HG02759 (cell line): ENCODE data around the gene LCN12.

Source experiments
- ATAC-seq: cut with Tn5 transposase; IDR thresholded peaks from one replicate; pipeline ENCODE4 v1.9.1; 2021; ENCODE audit warnings: mild to moderate bottlenecking, moderate library complexity; ENCODE audit not compliant: unreplicated experiment

Gene LCN12

GRCh38 chr9:136951541-136952320 is at the start of gene LCN12:
TSS of gene LCN12 (plus strand) at chr9:136952273. CDS start at chr9:136952328, 55 bp downstream.
- ATAC-seq, result no peak

GRCh38 chr9:136903041-136903554 is 49.0 kb upstream of the LCN12 start:
- ATAC-seq, result no peak

GRCh38 chr9:136906266-136906665 is 45.8 kb upstream of the LCN12 start:
- no peak for ATAC-seq

GRCh38 chr9:136907011-136907914 is 44.8 kb upstream of the LCN12 start:
- no peak for ATAC-seq

GRCh38 chr9:136910197-136910900 is 41.7 kb upstream of the LCN12 start:
- no peak for ATAC-seq

GRCh38 chr9:136910901-136911245 is 41.2 kb upstream of the LCN12 start:
- no peak for ATAC-seq

- ATAC-seq, result no peak
Measured at GRCh38 chr9:136913701-136914438, 38.2 kb upstream of the LCN12 start.

GRCh38 chr9:136915632-136916329 is 36.3 kb upstream of the LCN12 start:
- no peak for ATAC-seq

- ATAC-seq, result no peak
Measured at GRCh38 chr9:136916330-136917184, 35.5 kb upstream of the LCN12 start.

GRCh38 chr9:136917902-136918301 is 34.2 kb upstream of the LCN12 start:
- no peak for ATAC-seq

- no peak for ATAC-seq
Measured at GRCh38 chr9:136920069-136920468, 32.0 kb upstream of the LCN12 start.

- ATAC-seq, result no peak
Measured at GRCh38 chr9:136920734-136921231, 31.3 kb upstream of the LCN12 start.

- ATAC-seq, result no peak
Measured at GRCh38 chr9:136921307-136921706, 30.8 kb upstream of the LCN12 start.

GRCh38 chr9:136921718-136922117 is 30.4 kb upstream of the LCN12 start:
- ATAC-seq, result no peak

- ATAC-seq, result no peak
Measured at GRCh38 chr9:136922540-136922939, 29.5 kb upstream of the LCN12 start.

GRCh38 chr9:136923881-136924280 is 28.2 kb upstream of the LCN12 start:
- no peak for ATAC-seq

- no peak for ATAC-seq
Measured at GRCh38 chr9:136925414-136926153, 26.5 kb upstream of the LCN12 start.

GRCh38 chr9:136926154-136926704 is 25.8 kb upstream of the LCN12 start:
- no peak for ATAC-seq
